Endothelial cell (in vitro differentiated cells): Measurements from ENCODE around the gene PATJ. TPM values are rescaled to one million over a fixed set of nuclear protein-coding genes. Genes with fewer than 3 reads are reported as not detected.
"Not testable (repeated sequence)": the region's sequence is repeated elsewhere in the genome, so short reads cannot be mapped to it uniquely, and the experiment has no call there.

Experiments used
- DNase-seq: peaks from one replicate; pipeline ENCODE4 v3.0.0; 2021; ENCODE audit warnings: low spot score
- H3K27ac Mint-ChIP-seq: one replicate; pipeline ENCODE4 v1.8.0; 2021; ENCODE audit warnings: mixed read lengths, inconsistent platforms; ENCODE audit not compliant: unreplicated experiment
- H3K27me3 Mint-ChIP-seq: one replicate; pipeline ENCODE4 v1.8.0; 2021; ENCODE audit warnings: mild to moderate bottlenecking, moderate library complexity, mixed read lengths, inconsistent platforms; ENCODE audit not compliant: unreplicated experiment
- H3K36me3 Mint-ChIP-seq: one replicate; pipeline ENCODE4 v1.8.0; 2021; ENCODE audit warnings: mild to moderate bottlenecking, low read depth, mixed read lengths, inconsistent platforms; ENCODE audit not compliant: unreplicated experiment
- H3K4me1 Mint-ChIP-seq: one replicate; pipeline ENCODE4 v1.8.0; 2021; ENCODE audit warnings: mild to moderate bottlenecking, mixed read lengths, inconsistent platforms; ENCODE audit not compliant: unreplicated experiment
- H3K4me3 Mint-ChIP-seq: one replicate; pipeline ENCODE4 v1.8.0; 2021; ENCODE audit warnings: mild to moderate bottlenecking, mixed read lengths, inconsistent platforms; ENCODE audit not compliant: unreplicated experiment
- H3K9me3 Mint-ChIP-seq: one replicate; pipeline ENCODE4 v1.8.0; 2021; ENCODE audit warnings: mixed read lengths, inconsistent platforms; ENCODE audit not compliant: unreplicated experiment
- CTCF ChIP-seq: fragments of 200-600 bp; sonication (generic); IDR thresholded peaks from one replicate; pipeline ENCODE4 v1.5.0; 2021; ENCODE audit warnings: antibody characterized with exemption; ENCODE audit not compliant: unreplicated experiment
- total RNA-seq: library from RNA; stranded (reverse); fragmentation: NEBNext Ultra II Directional; extraction: Animal tissue kit (Norgen Biotek cat#: 25700); gene quantifications from one replicate; pipeline ENCODE4 v1.2.1, GENCODE V29; 2021; ENCODE audit not compliant: unreplicated experiment

Gene PATJ
- total RNA-seq, 1 donor from 2014 or later: 13.9 TPM

- H3K36me3 Mint-ChIP-seq: no peaks in the 10 kb centered on the region
- no peaks in the 10 kb centered on the region for H3K9me3 Mint-ChIP-seq
- no peaks in the 10 kb centered on the region for H3K27me3 Mint-ChIP-seq
- H3K27ac Mint-ChIP-seq: no peak overlapping the region
- TF ChIP-seq CTCF: no peak
- DNase-seq: no peak
- no peaks in the 10 kb centered on the region for H3K4me1 Mint-ChIP-seq
- no peak overlapping the region for H3K4me3 Mint-ChIP-seq
These were observed 99.8 kb downstream of the PATJ start for GRCh38 chr1:61842036-61842435.

GRCh38 chr1:61842863-61843514 lies 100.7 kb downstream of the PATJ start:
- Mint-ChIP-seq H3K4me3 (no peak overlapping the region), H3K36me3 (no peaks in the 10 kb centered on the region), H3K9me3 (no peaks in the 10 kb centered on the region), H3K27ac (no peak overlapping the region), H3K27me3 (no peaks in the 10 kb centered on the region), H3K4me1 (no peaks in the 10 kb centered on the region)
- DNase-seq: peak; percentile 8
- TF ChIP-seq CTCF: no peak

GRCh38 chr1:61844006-61844405 lies 101.7 kb downstream of the PATJ start:
- Mint-ChIP-seq H3K27ac (no peak overlapping the region), H3K27me3 (no peaks in the 10 kb centered on the region), H3K4me1 (no peaks in the 10 kb centered on the region), H3K4me3 (no peak overlapping the region), H3K9me3 (no peaks in the 10 kb centered on the region), H3K36me3 (no peaks in the 10 kb centered on the region)
- TF ChIP-seq CTCF: no peak
- DNase-seq: no peak

GRCh38 chr1:61844664-61845063 lies 102.4 kb downstream of the PATJ start:
- not testable (repeated sequence) for H3K27me3 Mint-ChIP-seq, DNase-seq, H3K9me3 Mint-ChIP-seq, H3K36me3 Mint-ChIP-seq, H3K4me3 Mint-ChIP-seq, H3K27ac Mint-ChIP-seq, H3K4me1 Mint-ChIP-seq

GRCh38 chr1:61851235-61851634 lies 109.0 kb downstream of the PATJ start:
- H3K36me3 Mint-ChIP-seq: no peaks in the 10 kb centered on the region
- no peak overlapping the region for H3K27ac Mint-ChIP-seq
- no peak overlapping the region for H3K4me3 Mint-ChIP-seq
- H3K4me1 Mint-ChIP-seq: no peaks in the 10 kb centered on the region
- H3K9me3 Mint-ChIP-seq: no peaks in the 10 kb centered on the region
- TF ChIP-seq CTCF: no peak
- no peak for DNase-seq
- H3K27me3 Mint-ChIP-seq: no peaks in the 10 kb centered on the region
